Trophoblast cell (in vitro differentiated cells and primary cell): ENCODE measurements around the gene MEGF11.

Experiments used
- DNase-seq, 2 donors: peaks; one replicate each; pipeline ENCODE4 v3.0.0-alpha.2; 2016
- H2AFZ ChIP-seq: 2 replicates; pipeline ENCODE4 v1.6.1; 2013; ENCODE audit warnings: low read length, moderate library complexity, mild to moderate bottlenecking; ENCODE audit not compliant: insufficient read depth, poor library complexity
- H2AK5ac ChIP-seq: 2 replicates; pipeline ENCODE4 v1.6.1; 2013; ENCODE audit warnings: mild to moderate bottlenecking, low read length
- H2BK120ac ChIP-seq: 2 replicates; pipeline ENCODE4 v1.6.1; 2013; ENCODE audit warnings: low read length, mild to moderate bottlenecking, moderate library complexity; ENCODE audit not compliant: insufficient read depth, poor library complexity
- H2BK12ac ChIP-seq: 2 replicates; pipeline ENCODE4 v1.6.1; 2013; ENCODE audit warnings: mild to moderate bottlenecking, low read length, moderate library complexity
- H2BK5ac ChIP-seq: 2 replicates; pipeline ENCODE4 v1.6.1; 2013; ENCODE audit warnings: low read length, low read depth, moderate library complexity, mild to moderate bottlenecking; ENCODE audit not compliant: poor library complexity
- H3K14ac ChIP-seq: 2 replicates; pipeline ENCODE4 v1.6.1; 2013; ENCODE audit warnings: mild to moderate bottlenecking, low read length
- H3K18ac ChIP-seq: 2 replicates; pipeline ENCODE4 v1.6.1; 2013; ENCODE audit warnings: mild to moderate bottlenecking, low read length
- H3K23ac ChIP-seq: 2 replicates; pipeline ENCODE4 v1.6.1; 2013; ENCODE audit warnings: low read length
- H3K27ac ChIP-seq: 2 replicates; pipeline ENCODE4 v1.5.1; 2013; ENCODE audit warnings: low read depth, mild to moderate bottlenecking, inconsistent platforms, low read length, moderate library complexity
- H3K27me3 ChIP-seq: 2 replicates; pipeline ENCODE4 v1.6.1; 2013; ENCODE audit warnings: inconsistent platforms, mild to moderate bottlenecking, low read length, moderate library complexity; ENCODE audit not compliant: insufficient read depth
- H3K36me3 ChIP-seq, 2 experiments: 1 replicate in 1 of 2; 2 replicates in 1 of 2; pipeline ENCODE4 v1.6.1; 2013; ENCODE audit warnings: low read length in 2 of 2, mild to moderate bottlenecking in 2 of 2, moderate library complexity in 1 of 2; ENCODE audit not compliant: insufficient read depth in 2 of 2, control insufficient read depth in 1 of 2
- H3K4ac ChIP-seq: 2 replicates; pipeline ENCODE4 v1.6.1; 2013; ENCODE audit warnings: low read depth, mild to moderate bottlenecking, low read length, moderate library complexity
- H3K4me1 ChIP-seq, 2 experiments: 1 replicate in 1 of 2; 2 replicates in 1 of 2; pipeline ENCODE4 v1.6.1; 2013; ENCODE audit warnings: low read length in 2 of 2, mild to moderate bottlenecking in 2 of 2, moderate library complexity in 1 of 2; ENCODE audit not compliant: insufficient read depth in 2 of 2, control insufficient read depth in 1 of 2
- H3K4me2 ChIP-seq: 2 replicates; pipeline ENCODE4 v1.6.1; 2013; ENCODE audit warnings: inconsistent platforms, mild to moderate bottlenecking, low read length, moderate library complexity
- H3K4me3 ChIP-seq: 2 replicates; pipeline ENCODE4 v1.5.1; 2013; ENCODE audit warnings: mild to moderate bottlenecking, low read depth, low read length, inconsistent platforms
- H3K79me1 ChIP-seq: one replicate; pipeline ENCODE4 v1.6.1; 2013; ENCODE audit warnings: low read length
- H3K79me2 ChIP-seq: 2 replicates; pipeline ENCODE4 v1.6.1; 2013; ENCODE audit warnings: low read length, mild to moderate bottlenecking; ENCODE audit not compliant: control insufficient read depth, insufficient read depth, poor library complexity
- H3K9ac ChIP-seq: 2 replicates; pipeline ENCODE4 v1.6.1; 2013; ENCODE audit warnings: mild to moderate bottlenecking, low read length
- H3K9me3 ChIP-seq: 2 replicates; pipeline ENCODE4 v1.6.1; 2013; ENCODE audit warnings: low read depth, mild to moderate bottlenecking, control low read depth, inconsistent platforms, low read length; ENCODE audit not compliant: insufficient read depth
- H4K12ac ChIP-seq: 2 replicates; pipeline ENCODE4 v1.6.1; 2013; ENCODE audit warnings: low read depth, mild to moderate bottlenecking, low read length, moderate library complexity
- H4K8ac ChIP-seq: 2 replicates; pipeline ENCODE4 v1.6.1; 2013; ENCODE audit warnings: low read depth, mild to moderate bottlenecking, low read length, moderate library complexity
- H4K91ac ChIP-seq: one replicate; pipeline ENCODE4 v1.6.1; 2013; ENCODE audit warnings: low read depth, mild to moderate bottlenecking, low read length, moderate library complexity
- WGBS: extraction: QIAGEN DNeasy Blood & Tissue Kit; methylation state at CpG from one replicate; pipeline ENCODE4 v1.1.7; 2013; ENCODE audit warnings: missing lambda C conversion rate; ENCODE audit not compliant: insufficient read length, insufficient coverage; ENCODE audit errors: extremely low coverage; 5-methylcytosine and 5-hydroxymethylcytosine counted together

The MEGF11 gene

DNA sequence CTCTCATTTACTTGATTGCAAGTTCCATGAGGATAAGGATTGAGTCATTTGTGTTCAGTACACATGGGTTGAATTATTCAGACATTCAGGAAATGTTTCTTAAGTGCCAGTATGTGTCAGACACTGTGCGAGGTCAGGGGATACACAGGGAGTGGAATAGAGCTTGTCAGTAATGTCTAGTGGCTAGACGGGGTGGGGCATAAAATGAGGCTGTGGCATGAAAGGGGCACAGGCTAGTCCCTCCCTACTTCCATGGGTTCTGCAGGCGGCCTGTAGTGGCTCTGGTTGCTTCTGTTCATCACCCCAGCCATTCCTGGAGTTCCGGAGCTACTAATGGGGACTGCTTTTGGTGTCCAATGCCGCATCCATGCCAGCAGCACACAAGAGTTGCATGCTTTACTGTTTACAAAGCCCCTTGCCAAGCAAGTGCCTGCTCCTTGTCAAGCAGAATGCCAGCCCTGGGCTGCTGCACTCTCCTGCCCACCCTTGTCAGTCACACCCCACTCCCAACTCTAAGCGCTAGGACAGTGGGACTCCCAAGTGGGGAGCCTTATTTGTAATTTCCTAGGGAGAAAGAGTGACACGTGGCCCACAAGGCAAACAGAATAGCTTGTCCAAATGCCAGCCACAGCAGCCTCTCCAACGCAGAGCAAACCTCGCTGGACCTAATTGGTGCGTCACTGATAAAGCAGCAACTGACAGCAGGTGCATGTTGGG is 313.5 kb downstream of the MEGF11 start:
- Histone ChIP-seq H2BK5ac (no peak overlapping the region), H3K36me3 (no peaks in the 10 kb centered on the region), H3K79me1 (no peaks in the 10 kb centered on the region), H3K27me3 (no peaks in the 10 kb centered on the region), H3K14ac (no peak overlapping the region), H4K12ac (no peak overlapping the region), H3K9me3 (no peaks in the 10 kb centered on the region), H3K4ac (no peak overlapping the region), H3K4me3 (no peak overlapping the region), H2AK5ac (no peak overlapping the region), H2BK12ac (no peak overlapping the region), H2AFZ (no peak overlapping the region), H3K4me1 (no peaks in the 10 kb centered on the region), H3K18ac (no peak overlapping the region), H3K79me2 (no peaks in the 10 kb centered on the region), H4K8ac (no peak overlapping the region), H3K9ac (no peak overlapping the region), H4K91ac (no peak overlapping the region), H3K23ac (no peak overlapping the region), H3K4me2 (no peak overlapping the region), H2BK120ac (no peak overlapping the region), H3K27ac (no peak overlapping the region)
- DNase-seq, result peak in 1 of 2 donors; percentile 23
- WGBS, result no CpG with 5 or more reads among the region's 10 CpGs

DNA sequence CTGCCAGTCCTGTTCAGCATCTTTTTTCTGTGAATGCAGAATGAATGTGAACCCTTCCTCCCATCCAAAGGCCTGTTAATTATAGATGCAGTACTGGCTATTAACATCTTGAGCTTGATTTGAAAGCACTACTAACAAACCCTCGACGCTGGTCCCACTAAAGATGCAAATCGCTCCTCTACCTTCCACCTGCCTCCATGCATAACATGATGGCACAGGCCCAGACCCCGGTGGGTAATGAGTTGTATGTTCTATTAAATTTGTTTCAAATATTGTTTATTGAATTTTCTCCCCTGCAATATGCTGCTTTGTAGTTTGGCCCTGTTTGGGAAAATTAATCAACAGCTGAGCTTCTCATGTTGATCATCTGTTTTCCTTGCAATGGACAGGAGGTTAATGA is 314.9 kb downstream of the MEGF11 start:
- no peak overlapping the region for H3K27ac ChIP-seq
- WGBS, result no CpG with 5 or more reads among the region's 4 CpGs
- H4K12ac ChIP-seq, result no peak overlapping the region
- no peak overlapping the region for H2AK5ac ChIP-seq
- H3K27me3 ChIP-seq, result no peaks in the 10 kb centered on the region
- no peak for DNase-seq
- H4K8ac ChIP-seq, result no peak overlapping the region
- H3K4me3 ChIP-seq, result no peak overlapping the region
- H3K23ac ChIP-seq, result no peak overlapping the region
- H3K4me1 ChIP-seq, result no peaks in the 10 kb centered on the region
- H2BK120ac ChIP-seq, result no peak overlapping the region
- H3K18ac ChIP-seq, result no peak overlapping the region
- H3K14ac ChIP-seq, result no peak overlapping the region
- no peak overlapping the region for H3K9ac ChIP-seq
- H2AFZ ChIP-seq, result no peak overlapping the region
- no peak overlapping the region for H2BK12ac ChIP-seq
- H3K9me3 ChIP-seq, result no peaks in the 10 kb centered on the region
- H4K91ac ChIP-seq, result no peak overlapping the region
- no peaks in the 10 kb centered on the region for H3K79me1 ChIP-seq
- H3K4ac ChIP-seq, result no peak overlapping the region
- H3K4me2 ChIP-seq, result no peak overlapping the region
- no peaks in the 10 kb centered on the region for H3K79me2 ChIP-seq
- H3K36me3 ChIP-seq, result no peaks in the 10 kb centered on the region
- H2BK5ac ChIP-seq, result no peak overlapping the region

DNA sequence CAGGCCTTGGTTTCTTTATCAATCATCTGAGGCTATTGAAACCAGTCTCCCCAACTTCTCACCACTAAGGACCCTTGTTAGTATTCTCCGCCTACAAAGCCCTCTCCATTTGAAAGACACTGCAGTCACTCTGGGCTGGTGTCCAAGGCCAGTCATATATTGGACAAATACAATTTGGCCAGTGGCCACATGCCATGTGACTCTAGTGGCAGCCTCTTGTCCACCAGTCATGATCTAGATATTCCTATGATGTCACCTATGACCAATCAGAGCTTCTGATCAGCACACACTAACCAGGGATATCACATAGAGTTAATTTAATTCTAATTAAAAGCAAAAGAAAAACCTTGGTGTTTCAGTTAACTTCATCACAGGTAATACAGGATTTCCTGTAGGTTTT is 316.1 kb downstream of the MEGF11 start:
- no peaks in the 10 kb centered on the region for H3K27me3 ChIP-seq
- H4K8ac ChIP-seq, result no peak overlapping the region
- no CpG with 5 or more reads among the region's 1 CpG for WGBS
- H3K4me3 ChIP-seq, result no peak overlapping the region
- H2AK5ac ChIP-seq, result no peak overlapping the region
- H3K4ac ChIP-seq, result no peak overlapping the region
- no peak overlapping the region for H3K4me2 ChIP-seq
- H3K4me1 ChIP-seq, result no peaks in the 10 kb centered on the region
- no peak overlapping the region for H2BK12ac ChIP-seq
- H2AFZ ChIP-seq, result no peak overlapping the region
- no peaks in the 10 kb centered on the region for H3K79me1 ChIP-seq
- H3K79me2 ChIP-seq, result no peaks in the 10 kb centered on the region
- no peak overlapping the region for H3K14ac ChIP-seq
- H3K27ac ChIP-seq, result no peak overlapping the region
- no peak overlapping the region for H2BK120ac ChIP-seq
- H4K12ac ChIP-seq, result no peak overlapping the region
- H3K36me3 ChIP-seq, result no peaks in the 10 kb centered on the region
- no peak overlapping the region for H3K18ac ChIP-seq
- H4K91ac ChIP-seq, result no peak overlapping the region
- no peak overlapping the region for H2BK5ac ChIP-seq
- H3K9me3 ChIP-seq, result peaks cover 3% of the 10 kb centered on the region
- no peak overlapping the region for H3K23ac ChIP-seq
- H3K9ac ChIP-seq, result no peak overlapping the region
- DNase-seq, result no peak

DNA sequence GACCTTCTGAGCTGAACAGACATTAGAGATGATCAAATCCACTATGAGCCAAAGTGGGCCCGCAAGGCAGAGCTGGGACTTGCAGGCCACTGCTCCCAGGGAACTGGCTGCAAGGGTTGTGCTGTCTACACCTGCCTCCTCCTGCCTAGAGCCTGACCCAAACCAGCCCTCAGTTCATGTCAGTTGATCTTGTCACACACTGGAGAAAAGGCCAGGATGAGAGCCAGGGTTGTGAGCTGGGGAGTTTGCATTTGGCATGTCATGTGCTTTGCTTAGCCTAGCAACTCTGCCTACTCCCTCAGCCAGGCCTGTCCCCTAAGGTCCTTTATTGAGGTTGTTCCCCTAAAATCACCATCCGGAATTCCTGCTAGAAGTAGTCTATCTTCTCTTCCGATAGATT is 316.5 kb downstream of the MEGF11 start:
- Histone ChIP-seq H2BK120ac (no peak overlapping the region), H3K79me1 (no peaks in the 10 kb centered on the region), H2BK12ac (no peak overlapping the region), H3K4ac (no peak overlapping the region), H3K27me3 (no peaks in the 10 kb centered on the region), H3K4me1 (no peaks in the 10 kb centered on the region), H4K12ac (no peak overlapping the region), H3K9me3 (peaks cover 3% of the 10 kb centered on the region), H3K36me3 (no peaks in the 10 kb centered on the region), H2AK5ac (no peak overlapping the region), H4K8ac (no peak overlapping the region), H3K14ac (no peak overlapping the region), H3K79me2 (no peaks in the 10 kb centered on the region), H3K27ac (no peak overlapping the region), H2AFZ (no peak overlapping the region), H3K4me3 (no peak overlapping the region), H3K18ac (no peak overlapping the region), H3K4me2 (no peak overlapping the region), H2BK5ac (no peak overlapping the region), H4K91ac (no peak overlapping the region), H3K9ac (no peak overlapping the region), H3K23ac (no peak overlapping the region)
- no CpG with 5 or more reads among the region's 3 CpGs for WGBS
- DNase-seq, result no peak
